HEK293 (cell line): Measurements from ENCODE around the gene RPS21.

Experiments used
- CTCF ChIA-PET: fragments of 350-600 bp; formaldehyde crosslinking; extraction: SDS; loops from one replicate; lab custom pipeline; 2021; ENCODE audit warnings: antibody characterized with exemption; lab: Yijun Ruan, JAX
- POLR2A ChIA-PET: fragments of 300-600 bp; formaldehyde crosslinking; extraction: SDS; loops from one replicate; lab custom pipeline; 2020; ENCODE audit warnings: antibody characterized with exemption, inconsistent platforms; lab: Yijun Ruan, JAX
- H3K27ac ChIP-seq: fragments of 200-500 bp; sonication (Bioruptor generic); 2 replicates; pipeline ENCODE4 v1.5.1; 2014; ENCODE audit warnings: low read depth, low read length, control low read depth, inconsistent platforms; ENCODE audit errors: extremely low read depth
- H3K36me3 ChIP-seq, 2 experiments: fragments of 200-500 bp in 1 of 2; sonication (Bioruptor generic) in 1 of 2; 1 replicate in 1 of 2; 2 replicates in 1 of 2; pipeline ENCODE4 v1.5.1; 2014 to 2017; ENCODE audit warnings: inconsistent platforms in 2 of 2, low read length in 2 of 2; ENCODE audit not compliant: control insufficient read depth in 2 of 2, insufficient read depth in 1 of 2
- H3K4me1 ChIP-seq: fragments of 200-500 bp; sonication (Bioruptor generic); 2 replicates; pipeline ENCODE4 v1.5.1; 2014; ENCODE audit warnings: mild to moderate bottlenecking, low read length, inconsistent platforms; ENCODE audit not compliant: control insufficient read depth, insufficient read depth
- H3K4me3 ChIP-seq: 2 replicates; pipeline ENCODE4 v1.5.1; 2011; ENCODE audit warnings: low read depth, mild to moderate bottlenecking, control low read depth, low read length, moderate library complexity
- H3K9me3 ChIP-seq: fragments of 200-500 bp; sonication (Bioruptor generic); 2 replicates; pipeline ENCODE4 v1.5.1; 2014; ENCODE audit warnings: low read depth, low read length, inconsistent platforms; ENCODE audit not compliant: control insufficient read depth, insufficient read depth
- GLIS2 ChIP-seq: fragments of 450-650 bp; formaldehyde crosslinking; IDR thresholded peaks from 2 replicates; pipeline ENCODE4 v1.5.1; 2016; ENCODE audit warnings: missing biosample characterization, missing genetic modification characterization
- KLF1 ChIP-seq: fragments of 450-650 bp; formaldehyde crosslinking; IDR thresholded peaks from 2 replicates; pipeline ENCODE4 v1.5.1; 2016; ENCODE audit warnings: missing biosample characterization, missing genetic modification characterization
- PRDM1 ChIP-seq: fragments of 450-650 bp; formaldehyde crosslinking; IDR thresholded peaks from 2 replicates; pipeline ENCODE4; 2016; ENCODE audit warnings: missing biosample characterization, missing genetic modification characterization
- PRDM2 ChIP-seq: fragments of 450-650 bp; formaldehyde crosslinking; IDR thresholded peaks from 2 replicates; pipeline ENCODE4 v1.5.1; 2016; ENCODE audit warnings: missing biosample characterization, missing genetic modification characterization, borderline replicate concordance
- REPIN1 ChIP-seq: fragments of 450-650 bp; formaldehyde crosslinking; IDR thresholded peaks from 2 replicates; pipeline ENCODE4 v1.5.1; 2017; ENCODE audit warnings: missing biosample characterization, missing genetic modification characterization, low read depth
- SCRT2 ChIP-seq: fragments of 450-650 bp; formaldehyde crosslinking; IDR thresholded peaks from 2 replicates; pipeline ENCODE4 v1.5.1; 2016; ENCODE audit warnings: missing biosample characterization, missing genetic modification characterization
- YY2 ChIP-seq: fragments of 450-650 bp; formaldehyde crosslinking; IDR thresholded peaks from 2 replicates; pipeline ENCODE4 v1.5.1; 2016; ENCODE audit warnings: missing biosample characterization, missing genetic modification characterization
- ZFP41 ChIP-seq: fragments of 450-650 bp; formaldehyde crosslinking; IDR thresholded peaks from 2 replicates; pipeline ENCODE4 v1.5.1; 2016; ENCODE audit warnings: missing biosample characterization, missing genetic modification characterization, borderline replicate concordance
- ZNF146 ChIP-seq: fragments of 450-650 bp; formaldehyde crosslinking; IDR thresholded peaks from 2 replicates; pipeline ENCODE4 v1.5.1; 2016; ENCODE audit warnings: missing biosample characterization, missing genetic modification characterization
- ZNF211 ChIP-seq: fragments of 450-650 bp; formaldehyde crosslinking; IDR thresholded peaks from 2 replicates; pipeline ENCODE4 v1.5.1; 2016; ENCODE audit warnings: low read depth, missing biosample characterization, missing genetic modification characterization
- ZNF362 ChIP-seq: fragments of 450-650 bp; formaldehyde crosslinking; IDR thresholded peaks from 2 replicates; pipeline ENCODE4 v1.5.1; 2016; ENCODE audit warnings: missing biosample characterization, missing genetic modification characterization
- ZNF433 ChIP-seq: fragments of 450-650 bp; formaldehyde crosslinking; IDR thresholded peaks from 2 replicates; pipeline ENCODE4 v1.5.1; 2016; ENCODE audit warnings: missing biosample characterization, missing genetic modification characterization, low read depth
- ZNF571 ChIP-seq: fragments of 450-650 bp; formaldehyde crosslinking; IDR thresholded peaks from 2 replicates; pipeline ENCODE4 v1.5.0; 2017; ENCODE audit warnings: missing biosample characterization, missing genetic modification characterization
- TF ChIP-seq, protein P1 (sequence below): fragments of 450-650 bp; formaldehyde crosslinking; IDR thresholded peaks from 2 replicates; pipeline ENCODE4 v1.5.1; 2016; ENCODE audit warnings: missing biosample characterization, missing genetic modification characterization, low read depth
- TF ChIP-seq, protein P2 (sequence below): fragments of 450-650 bp; formaldehyde crosslinking; optimal IDR thresholded peaks from 2 replicates; pipeline ENCODE3; 2016; ENCODE audit warnings: missing biosample characterization, mild to moderate bottlenecking, missing genetic modification characterization
- TF ChIP-seq, protein P3 (sequence below): fragments of 450-650 bp; formaldehyde crosslinking; IDR thresholded peaks from 2 replicates; pipeline ENCODE4 v1.5.1; 2016; ENCODE audit warnings: missing biosample characterization, missing genetic modification characterization, borderline replicate concordance

RPS21 gene

GRCh38 chr20:62417981-62418708, 31.2 kb downstream of the RPS21 start:
- CTCF ChIA-PET, result interaction anchor here (0.6 to 1.0 kb wide), 2 partner anchors 8 to 19 kb away, joined by 4 to 9 read pairs; no protein-coding TSS in a partner anchor
- POLR2A ChIA-PET, result no interaction called here
- no peaks in the 10 kb centered on the region for H3K36me3 ChIP-seq
- no peaks in the 10 kb centered on the region for H3K9me3 ChIP-seq
- no peak overlapping the region for H3K4me3 ChIP-seq
- TF ChIP-seq ZNF146 (tag by site-specific recombination) (no peak), ZFP41 (tag by site-specific recombination) (no peak), ZNF433 (tag by site-specific recombination) (no peak), ZNF362 (no peak), ZNF571 (tag by site-specific recombination) (no peak), SCRT2 (tag by site-specific recombination) (0 out of 2 replicates have a peak, but pooled peaks have one; percentile 14), GLIS2 (tag by site-specific recombination) (0 out of 2 replicates have a peak, but pooled peaks have one; percentile 16)
- TF ChIP-seq, all 188 proteins: peak for 2
- no peak overlapping the region for H3K27ac ChIP-seq
- H3K4me1 ChIP-seq, result no peaks in the 10 kb centered on the region

DNA sequence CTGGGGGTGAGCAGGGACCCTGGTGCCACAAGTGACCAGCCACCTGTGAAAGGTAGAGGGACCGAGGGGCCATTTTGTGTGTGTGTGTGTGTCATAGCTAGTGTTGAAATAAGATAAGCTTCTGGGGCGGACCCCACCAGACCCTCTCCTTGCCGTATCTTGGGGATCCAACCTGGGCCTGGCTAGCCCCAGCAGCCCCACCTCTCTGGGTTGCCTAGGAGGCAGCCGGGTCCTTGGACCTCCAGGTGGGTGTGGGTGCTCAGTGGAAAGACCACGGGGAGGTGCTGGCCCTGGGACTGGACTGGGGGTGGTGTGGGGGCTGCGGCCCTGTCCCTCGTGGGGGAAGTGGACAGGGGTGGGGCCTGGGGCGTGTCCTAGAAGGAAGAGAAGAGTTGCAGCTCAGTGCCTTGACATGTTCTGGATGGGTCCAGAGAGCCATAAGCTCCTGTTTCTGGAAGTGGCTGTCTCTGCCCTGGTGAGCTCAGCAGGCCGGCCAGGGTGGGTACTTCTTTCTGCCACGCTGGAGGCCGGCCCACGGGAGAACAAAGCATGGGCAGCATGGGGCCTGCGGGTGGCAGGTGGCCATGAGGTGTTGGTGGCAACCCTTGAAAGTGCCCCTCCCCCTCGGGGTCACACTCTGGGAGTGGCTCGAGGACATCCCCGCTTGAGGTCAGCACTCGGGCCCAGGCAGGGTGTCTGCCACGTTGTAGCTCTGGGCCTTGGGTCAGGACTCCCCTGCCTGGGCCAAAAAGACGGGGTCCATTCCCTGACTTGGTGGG, 32.0 kb downstream of the RPS21 start:
- POLR2A ChIA-PET, result no interaction called here
- H3K27ac ChIP-seq, result no peak overlapping the region
- no peaks in the 10 kb centered on the region for H3K9me3 ChIP-seq
- no peak overlapping the region for H3K4me3 ChIP-seq
- TF ChIP-seq KLF1 (tag by site-specific recombination) (no peak), ZNF211 (tag by site-specific recombination) (no peak)
- TF ChIP-seq, protein P1, sequence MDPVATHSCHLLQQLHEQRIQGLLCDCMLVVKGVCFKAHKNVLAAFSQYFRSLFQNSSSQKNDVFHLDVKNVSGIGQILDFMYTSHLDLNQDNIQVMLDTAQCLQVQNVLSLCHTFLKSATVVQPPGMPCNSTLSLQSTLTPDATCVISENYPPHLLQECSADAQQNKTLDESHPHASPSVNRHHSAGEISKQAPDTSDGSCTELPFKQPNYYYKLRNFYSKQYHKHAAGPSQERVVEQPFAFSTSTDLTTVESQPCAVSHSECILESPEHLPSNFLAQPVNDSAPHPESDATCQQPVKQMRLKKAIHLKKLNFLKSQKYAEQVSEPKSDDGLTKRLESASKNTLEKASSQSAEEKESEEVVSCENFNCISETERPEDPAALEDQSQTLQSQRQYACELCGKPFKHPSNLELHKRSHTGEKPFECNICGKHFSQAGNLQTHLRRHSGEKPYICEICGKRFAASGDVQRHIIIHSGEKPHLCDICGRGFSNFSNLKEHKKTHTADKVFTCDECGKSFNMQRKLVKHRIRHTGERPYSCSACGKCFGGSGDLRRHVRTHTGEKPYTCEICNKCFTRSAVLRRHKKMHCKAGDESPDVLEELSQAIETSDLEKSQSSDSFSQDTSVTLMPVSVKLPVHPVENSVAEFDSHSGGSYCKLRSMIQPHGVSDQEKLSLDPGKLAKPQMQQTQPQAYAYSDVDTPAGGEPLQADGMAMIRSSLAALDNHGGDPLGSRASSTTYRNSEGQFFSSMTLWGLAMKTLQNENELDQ (tag by site-specific recombination), result no peak
- H3K36me3 ChIP-seq, result no peaks in the 10 kb centered on the region
- no peaks in the 10 kb centered on the region for H3K4me1 ChIP-seq
- CTCF ChIA-PET, result interaction anchor here (0.6 to 1.0 kb wide), 3 partner anchors 9 to 81 kb away, joined by 3 to 9 read pairs (median 4); no protein-coding TSS in a partner anchor

GRCh38 chr20:62419759-62420158, 32.9 kb downstream of the RPS21 start:
- no peak overlapping the region for H3K27ac ChIP-seq
- CTCF ChIA-PET, result no interaction called here
- TF ChIP-seq PRDM2 (tag by site-specific recombination) (no peak), REPIN1 (tag by site-specific recombination) (no peak), PRDM1 (no peak), YY2 (tag by site-specific recombination) (no peak)
- TF ChIP-seq, protein P2, sequence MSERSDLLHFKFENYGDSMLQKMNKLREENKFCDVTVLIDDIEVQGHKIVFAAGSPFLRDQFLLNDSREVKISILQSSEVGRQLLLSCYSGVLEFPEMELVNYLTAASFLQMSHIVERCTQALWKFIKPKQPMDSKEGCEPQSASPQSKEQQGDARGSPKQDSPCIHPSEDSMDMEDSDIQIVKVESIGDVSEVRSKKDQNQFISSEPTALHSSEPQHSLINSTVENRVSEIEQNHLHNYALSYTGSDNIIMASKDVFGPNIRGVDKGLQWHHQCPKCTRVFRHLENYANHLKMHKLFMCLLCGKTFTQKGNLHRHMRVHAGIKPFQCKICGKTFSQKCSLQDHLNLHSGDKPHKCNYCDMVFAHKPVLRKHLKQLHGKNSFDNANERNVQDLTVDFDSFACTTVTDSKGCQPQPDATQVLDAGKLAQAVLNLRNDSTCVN (tag by site-specific recombination), result no peak
- TF ChIP-seq, protein P3, sequence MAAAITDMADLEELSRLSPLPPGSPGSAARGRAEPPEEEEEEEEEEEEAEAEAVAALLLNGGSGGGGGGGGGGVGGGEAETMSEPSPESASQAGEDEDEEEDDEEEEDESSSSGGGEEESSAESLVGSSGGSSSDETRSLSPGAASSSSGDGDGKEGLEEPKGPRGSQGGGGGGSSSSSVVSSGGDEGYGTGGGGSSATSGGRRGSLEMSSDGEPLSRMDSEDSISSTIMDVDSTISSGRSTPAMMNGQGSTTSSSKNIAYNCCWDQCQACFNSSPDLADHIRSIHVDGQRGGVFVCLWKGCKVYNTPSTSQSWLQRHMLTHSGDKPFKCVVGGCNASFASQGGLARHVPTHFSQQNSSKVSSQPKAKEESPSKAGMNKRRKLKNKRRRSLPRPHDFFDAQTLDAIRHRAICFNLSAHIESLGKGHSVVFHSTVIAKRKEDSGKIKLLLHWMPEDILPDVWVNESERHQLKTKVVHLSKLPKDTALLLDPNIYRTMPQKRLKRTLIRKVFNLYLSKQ, result no peak

More at GRCh38 chr20:62419759-62420158, 32.9 kb downstream of the RPS21 start:
- H3K36me3 ChIP-seq, result no peaks in the 10 kb centered on the region
- no peaks in the 10 kb centered on the region for H3K9me3 ChIP-seq
- POLR2A ChIA-PET, result no interaction called here
- H3K4me1 ChIP-seq, result no peaks in the 10 kb centered on the region
- H3K4me3 ChIP-seq, result no peak overlapping the region
